WTC11 (cell line): Measurements from ENCODE around the gene PPP1CB.

Experiments used
- ESRRA ChIP-seq: sonication (generic); formaldehyde crosslinking; IDR thresholded peaks from 2 replicates; pipeline ENCODE4 v1.8.1; 2022; ENCODE audit warnings: mild to moderate bottlenecking, missing genetic modification reagents, borderline replicate concordance
- ZNF138 ChIP-seq: sonication (generic); formaldehyde crosslinking; conservative IDR thresholded peaks from 2 replicates; pipeline ENCODE4 v1.8.1; 2022; ENCODE audit warnings: mild to moderate bottlenecking, moderate library complexity, missing genetic modification reagents
- TF ChIP-seq, protein P1 (sequence below): fragments of 200-600 bp; IDR thresholded peaks from 2 replicates; pipeline ENCODE4 v1.8.0; 2022; ENCODE audit warnings: antibody characterized with exemption
- TF ChIP-seq, protein P2 (sequence below): sonication (generic); formaldehyde crosslinking; IDR thresholded peaks from 2 replicates; pipeline ENCODE4 v1.8.0; 2022; ENCODE audit warnings: mild to moderate bottlenecking, missing genetic modification reagents

DNA sequence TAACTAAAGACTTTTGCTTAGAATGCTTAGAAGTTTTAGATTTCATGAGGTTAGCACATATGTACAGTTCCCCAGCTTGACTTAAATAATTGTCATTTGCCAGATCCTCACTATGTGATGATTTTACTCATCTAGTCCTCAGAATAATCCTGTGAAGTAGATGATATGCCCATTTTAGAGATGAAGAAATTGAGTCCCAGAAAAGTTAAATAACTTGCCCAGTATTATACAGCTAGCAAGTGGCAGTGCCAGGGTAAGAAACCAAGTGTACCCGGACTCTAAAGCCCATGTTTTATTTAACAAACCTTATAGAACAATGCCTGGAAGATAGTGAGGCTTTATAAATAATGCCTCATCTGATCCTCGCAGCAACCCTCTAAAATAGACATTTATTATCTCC, 87.3 kb downstream of the PPP1CB start:
- TF ChIP-seq, protein P1, sequence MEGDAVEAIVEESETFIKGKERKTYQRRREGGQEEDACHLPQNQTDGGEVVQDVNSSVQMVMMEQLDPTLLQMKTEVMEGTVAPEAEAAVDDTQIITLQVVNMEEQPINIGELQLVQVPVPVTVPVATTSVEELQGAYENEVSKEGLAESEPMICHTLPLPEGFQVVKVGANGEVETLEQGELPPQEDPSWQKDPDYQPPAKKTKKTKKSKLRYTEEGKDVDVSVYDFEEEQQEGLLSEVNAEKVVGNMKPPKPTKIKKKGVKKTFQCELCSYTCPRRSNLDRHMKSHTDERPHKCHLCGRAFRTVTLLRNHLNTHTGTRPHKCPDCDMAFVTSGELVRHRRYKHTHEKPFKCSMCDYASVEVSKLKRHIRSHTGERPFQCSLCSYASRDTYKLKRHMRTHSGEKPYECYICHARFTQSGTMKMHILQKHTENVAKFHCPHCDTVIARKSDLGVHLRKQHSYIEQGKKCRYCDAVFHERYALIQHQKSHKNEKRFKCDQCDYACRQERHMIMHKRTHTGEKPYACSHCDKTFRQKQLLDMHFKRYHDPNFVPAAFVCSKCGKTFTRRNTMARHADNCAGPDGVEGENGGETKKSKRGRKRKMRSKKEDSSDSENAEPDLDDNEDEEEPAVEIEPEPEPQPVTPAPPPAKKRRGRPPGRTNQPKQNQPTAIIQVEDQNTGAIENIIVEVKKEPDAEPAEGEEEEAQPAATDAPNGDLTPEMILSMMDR = no peak
- TF ChIP-seq, protein P2, sequence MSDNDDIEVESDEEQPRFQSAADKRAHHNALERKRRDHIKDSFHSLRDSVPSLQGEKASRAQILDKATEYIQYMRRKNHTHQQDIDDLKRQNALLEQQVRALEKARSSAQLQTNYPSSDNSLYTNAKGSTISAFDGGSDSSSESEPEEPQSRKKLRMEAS (CRISPR knock-in tag) = no peak
- no peak for TF ChIP-seq ZNF138 (CRISPR knock-in tag)
- no peak for TF ChIP-seq ESRRA (CRISPR knock-in tag)
